ENCODE data around the gene NAV2.

Gene NAV2

DNA sequence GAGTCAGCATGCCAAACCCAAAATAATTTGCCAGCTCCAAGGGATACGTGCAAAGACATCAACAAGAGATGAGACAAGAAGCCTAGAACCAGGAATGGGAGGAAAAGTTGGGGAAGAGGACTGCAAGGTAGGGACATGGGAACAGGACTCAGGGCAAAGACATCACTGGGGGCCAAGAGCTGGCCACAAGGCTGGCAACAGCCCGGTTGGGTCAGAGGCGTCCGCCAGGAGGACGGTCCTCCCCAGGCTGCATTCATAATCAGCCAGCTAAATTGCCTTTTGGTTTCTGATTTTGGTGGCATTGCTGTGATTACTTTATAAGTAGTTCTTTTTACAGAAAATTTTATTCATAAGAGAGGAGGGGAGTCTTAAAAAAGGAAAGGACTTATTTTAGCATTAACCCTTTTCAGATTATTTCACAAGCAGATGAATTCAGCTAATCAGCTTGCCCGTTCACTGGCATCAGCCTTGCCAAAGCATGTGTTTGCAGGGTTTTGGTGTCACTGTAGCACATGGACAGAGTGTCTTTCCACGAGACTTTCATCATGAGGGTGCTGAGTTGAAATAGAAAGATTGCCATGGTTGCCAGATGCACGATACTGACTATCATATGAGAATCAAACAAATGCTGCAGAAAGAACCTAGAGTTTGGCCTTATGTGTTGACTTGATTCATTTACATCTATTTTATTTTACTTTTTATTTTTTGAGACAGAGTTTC, 23.2 kb upstream of the NAV2 start:
- DNase-seq, result no peak

DNA sequence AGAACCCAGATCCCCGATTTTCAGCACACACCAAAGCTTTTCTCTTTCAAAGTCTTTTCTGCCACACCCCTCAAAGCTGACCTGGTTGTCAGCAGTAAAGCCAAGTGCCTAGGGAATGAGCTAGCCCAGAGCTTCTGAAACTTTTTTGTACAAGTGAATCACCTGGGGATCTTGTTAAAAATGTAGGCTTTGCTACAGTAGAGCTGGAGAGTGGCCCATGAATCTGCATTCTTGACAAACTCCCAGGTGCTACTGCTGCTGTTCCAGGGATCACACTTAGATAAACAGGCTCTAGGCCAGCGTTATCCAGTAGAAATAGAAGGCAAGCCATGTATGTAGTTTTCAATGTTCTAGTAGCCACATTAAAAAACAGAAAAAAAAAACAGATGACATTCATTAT, 21.8 kb upstream of the NAV2 start:
- no peak for DNase-seq

- DNase-seq, result no peak
These were observed 20.7 kb upstream of the NAV2 start for GRCh38 chr11:19691815-19692500.

- no peak for DNase-seq
These were observed 19.5 kb upstream of the NAV2 start for GRCh38 chr11:19693146-19693545.

GRCh38 chr11:19694796-19695345, 17.8 kb upstream of the NAV2 start:
- no peak for DNase-seq

DNA sequence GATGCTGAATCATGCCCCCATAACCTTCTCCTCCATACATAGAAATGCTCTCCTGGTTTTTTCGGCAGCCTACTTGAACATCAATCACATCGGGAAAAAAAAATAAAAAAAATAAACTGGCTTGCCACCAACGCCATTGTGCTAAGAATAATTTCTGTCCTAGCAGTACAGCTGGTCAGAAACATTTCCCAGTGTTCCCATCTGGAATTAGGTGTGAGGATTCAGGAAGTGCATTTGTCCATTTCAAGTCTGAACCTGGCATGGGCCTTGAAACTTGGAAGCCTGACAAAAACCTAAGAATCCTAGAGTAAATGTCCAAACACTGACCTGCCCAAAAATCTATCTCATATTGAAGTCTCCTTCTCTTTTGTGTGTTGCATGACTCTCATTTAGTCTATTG, 16.6 kb upstream of the NAV2 start:
- no peak for DNase-seq

GRCh38 chr11:19696904-19697303, 15.7 kb upstream of the NAV2 start:
- no peak for DNase-seq

DNA sequence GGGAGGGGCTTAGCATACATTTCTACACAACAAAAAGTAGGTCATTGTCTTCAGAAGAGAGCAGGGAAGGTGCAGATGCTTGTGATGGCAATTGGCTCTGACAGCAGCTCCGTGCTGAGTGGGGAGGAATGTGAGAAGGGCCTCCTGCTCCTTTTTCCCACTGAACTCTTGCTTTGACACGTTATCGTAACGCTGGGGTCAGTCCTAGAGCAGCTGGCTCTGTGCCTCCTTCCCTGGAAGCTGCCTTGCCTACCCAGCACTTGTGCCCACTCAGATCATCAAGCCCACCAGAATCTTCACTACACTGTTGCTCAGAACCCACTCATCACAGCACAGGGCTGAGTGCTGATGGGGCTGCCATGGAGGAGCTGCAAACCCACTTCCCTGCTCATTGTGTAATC, 14.9 kb upstream of the NAV2 start:
- no peak for DNase-seq

DNA sequence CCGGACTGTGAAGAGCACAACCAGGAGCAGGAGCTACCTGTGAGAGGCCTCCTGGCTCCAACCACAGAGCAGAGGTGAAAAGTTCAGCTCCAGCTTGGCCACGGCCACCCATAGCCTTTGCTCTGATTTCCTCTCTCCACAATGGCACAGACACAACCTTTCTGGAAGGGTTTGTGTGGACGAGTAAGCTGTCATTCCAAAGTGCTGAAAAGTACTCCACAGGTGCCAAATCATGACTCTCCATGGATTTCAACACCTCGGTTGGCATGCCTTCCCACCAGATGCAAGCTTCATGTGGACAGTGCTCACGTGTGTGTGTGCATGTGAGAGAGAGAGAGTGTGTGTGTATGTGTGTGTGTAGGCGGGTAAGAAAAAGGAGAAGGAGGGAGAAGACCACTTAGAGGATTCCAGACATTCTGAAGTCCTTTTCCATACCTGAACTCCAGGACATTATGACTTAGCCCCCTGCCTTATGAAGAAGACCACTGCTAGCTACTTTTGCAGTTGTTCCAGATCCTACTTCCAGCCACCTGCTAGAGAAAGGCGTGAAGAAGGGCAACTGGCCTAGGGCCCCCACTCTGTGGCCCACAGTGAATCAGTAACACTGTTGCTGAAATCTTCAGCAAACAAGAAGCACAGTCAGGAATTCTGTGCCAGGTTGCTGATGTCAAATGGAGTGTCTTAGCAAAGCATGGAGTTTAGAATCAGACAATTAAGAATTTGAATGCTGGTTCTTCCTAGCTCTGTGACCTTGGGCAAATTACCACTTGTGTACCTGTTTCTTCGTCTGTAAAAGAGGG, 13.9 kb upstream of the NAV2 start:
- DNase-seq, result no peak

DNA sequence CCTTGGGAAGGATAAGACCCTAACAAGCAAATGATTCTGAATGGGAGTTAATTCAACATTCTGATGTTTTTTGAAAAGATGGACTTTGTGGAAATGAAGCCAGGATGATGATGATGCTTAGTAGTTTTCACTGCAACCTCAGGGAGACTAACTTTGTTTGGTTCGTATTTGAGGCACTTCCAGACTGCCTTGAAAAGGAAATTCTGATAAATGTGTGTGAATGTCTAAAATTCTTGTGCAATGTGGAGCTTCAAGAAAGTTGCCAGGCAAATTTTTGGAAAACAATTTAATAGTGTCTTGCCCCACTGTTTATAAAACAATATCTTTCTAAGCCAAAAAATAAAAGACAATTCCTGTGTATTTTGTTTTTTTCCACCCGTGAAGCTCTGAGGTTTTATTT, 11.2 kb upstream of the NAV2 start:
- DNase-seq, result no peak

DNA sequence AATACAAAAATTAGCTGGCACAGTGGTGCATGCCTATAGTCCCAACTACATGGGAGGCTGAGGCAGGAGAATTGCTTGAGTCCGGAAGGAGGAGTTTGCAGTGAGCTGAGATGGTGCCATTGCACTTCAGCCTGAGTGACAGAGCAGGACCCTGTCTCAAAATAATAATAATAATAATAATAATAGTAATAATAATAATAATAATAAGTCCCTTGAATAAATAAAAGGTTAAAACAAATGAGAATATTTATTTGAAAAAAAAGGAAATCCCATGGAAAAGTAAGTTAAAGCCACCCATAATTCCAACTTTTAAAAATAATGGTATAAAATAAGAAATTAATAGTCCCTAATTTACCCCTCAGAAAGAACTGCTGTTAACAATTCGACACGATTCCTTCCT, 10.0 kb upstream of the NAV2 start:
- DNase-seq, result no peak

DNA sequence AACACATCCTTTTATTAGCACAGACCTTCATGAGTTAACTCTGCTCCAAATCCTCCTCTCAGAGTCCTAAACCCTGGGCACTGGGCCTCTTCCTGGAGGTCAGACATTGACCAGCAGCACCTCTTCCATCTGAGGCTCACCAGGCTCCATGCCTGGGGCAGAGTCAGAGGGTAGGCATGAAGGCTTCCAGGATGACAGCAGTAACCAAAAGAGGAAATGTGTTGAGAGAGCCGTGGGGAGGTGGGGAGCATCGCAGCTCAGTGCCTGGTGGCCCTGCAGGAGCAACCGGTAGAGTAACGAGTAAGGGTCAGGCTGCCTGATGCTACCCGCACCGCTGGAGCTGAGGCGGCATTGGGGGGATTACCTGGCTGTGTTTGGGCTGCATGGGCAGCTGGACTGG, 9.4 kb upstream of the NAV2 start:
- no peak for DNase-seq

DNA sequence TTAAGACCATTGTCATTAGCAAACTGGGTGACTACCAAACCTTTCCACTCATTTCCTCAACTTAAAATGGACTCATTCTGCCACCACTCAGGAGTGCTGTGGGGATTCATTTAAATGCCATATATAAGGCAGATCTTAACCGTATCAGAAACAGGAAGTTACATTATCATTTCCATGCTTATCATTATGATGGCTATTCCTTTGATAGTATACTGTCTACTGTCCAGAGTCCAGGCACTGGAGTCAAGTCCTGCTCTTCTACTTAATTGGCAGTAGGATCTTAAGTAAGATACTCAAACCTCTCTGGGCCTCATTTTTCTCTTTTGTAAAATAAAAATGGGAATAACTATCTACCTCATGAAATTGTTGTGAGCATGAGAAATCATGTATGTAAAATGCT, 8.4 kb upstream of the NAV2 start:
- DNase-seq, result no peak

DNA sequence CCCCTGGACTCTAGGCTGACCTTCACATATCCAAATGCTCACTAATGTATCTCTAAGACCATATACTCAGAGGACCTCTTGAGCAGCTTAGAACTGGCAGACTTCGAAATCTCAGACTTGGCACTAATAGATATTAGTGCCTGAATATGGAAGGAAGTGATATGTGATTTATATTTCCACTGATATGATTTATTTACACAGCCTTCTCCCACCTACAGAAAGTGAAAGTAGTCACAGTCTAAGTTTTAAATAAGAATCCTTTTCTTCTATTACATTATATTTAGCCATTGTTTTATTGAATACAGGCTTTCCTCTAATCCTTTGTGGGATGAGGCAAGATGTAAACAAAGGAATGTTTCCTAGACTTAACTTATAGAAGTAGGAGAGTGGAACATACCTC, 6.7 kb upstream of the NAV2 start:
- no peak for DNase-seq

- DNase-seq, result no peak
These were observed 741 bp upstream of the NAV2 start for GRCh38 chr11:19711911-19712280.

GRCh38 chr11:19713196-19714021, 772 bp downstream of the NAV2 start:
- DNase-seq, result no peak

- no peak for DNase-seq
These were observed 1.4 kb downstream of the NAV2 start for GRCh38 chr11:19714022-19714386.

DNA sequence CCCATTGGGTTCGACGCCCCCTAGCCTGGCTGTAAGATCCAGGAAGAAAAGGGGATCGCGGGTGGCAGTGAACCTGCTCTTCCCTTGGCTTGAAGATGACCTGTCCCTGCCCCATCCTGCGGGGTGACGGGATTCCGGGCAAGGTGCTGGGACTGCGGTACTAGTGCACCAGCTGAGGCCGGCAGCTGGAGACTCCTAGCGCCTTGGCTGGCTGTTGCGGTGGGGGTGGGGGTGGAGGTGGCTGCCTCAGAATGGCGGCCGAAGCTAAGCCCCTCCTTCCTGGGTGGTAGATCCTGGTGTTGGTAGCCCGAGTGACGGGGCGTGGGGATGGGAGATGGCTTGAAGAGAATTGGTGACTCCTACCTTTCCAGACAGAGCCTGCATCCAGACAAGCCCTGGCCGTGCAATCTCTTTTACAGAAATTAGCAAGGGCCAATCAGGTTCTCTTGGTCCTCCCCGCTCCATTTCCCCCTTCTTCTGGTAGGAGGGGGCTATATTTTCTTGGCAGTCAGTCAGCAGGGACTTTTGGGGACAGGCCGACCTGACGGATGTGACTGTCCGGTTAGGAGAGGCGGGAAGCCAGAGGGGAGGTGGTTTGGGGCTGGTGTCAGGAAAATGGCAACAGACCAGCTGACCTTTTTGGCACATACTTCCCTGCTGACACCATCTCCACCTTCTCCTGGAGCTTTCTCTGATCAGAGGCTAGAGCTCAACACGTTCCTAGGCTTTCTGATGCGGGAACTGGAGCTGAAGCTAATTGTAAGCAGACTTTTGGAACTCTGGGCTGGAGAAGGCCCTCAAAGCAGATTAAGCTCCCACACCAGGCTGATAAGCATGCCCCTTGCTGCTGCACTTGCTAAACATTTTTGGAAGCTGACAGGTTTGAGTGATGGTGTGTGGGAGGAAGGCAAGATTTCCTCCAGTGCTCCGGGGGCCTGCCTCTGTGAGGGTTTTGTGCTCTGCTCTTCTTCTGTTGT, 2.0 kb downstream of the NAV2 start:
- DNase-seq, result no peak

GRCh38 chr11:19715373-19715772, 2.7 kb downstream of the NAV2 start:
- DNase-seq, result no peak

DNA sequence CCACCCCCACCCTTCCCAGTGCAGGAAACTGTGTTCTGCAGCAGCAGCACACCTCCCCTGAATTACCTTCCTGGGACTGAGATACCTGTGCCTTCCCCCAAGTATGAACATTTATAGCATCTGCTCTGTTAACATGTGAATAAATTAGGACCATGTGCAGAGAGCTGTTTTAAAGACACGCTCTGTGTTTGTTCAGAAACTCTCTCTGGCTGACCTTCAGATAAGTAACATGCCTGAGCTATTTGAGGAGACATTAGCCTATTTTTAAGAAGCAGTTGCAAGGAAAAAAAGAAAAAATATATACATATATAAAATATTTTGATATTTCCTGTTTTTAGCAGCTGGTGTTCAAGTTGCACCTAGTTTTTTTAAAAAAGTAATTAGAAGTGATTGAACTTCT, 5.4 kb downstream of the NAV2 start:
- DNase-seq, result no peak

GRCh38 chr11:19718951-19719350, 6.3 kb downstream of the NAV2 start:
- no peak for DNase-seq

- no peak for DNase-seq
These were observed 7.3 kb downstream of the NAV2 start for GRCh38 chr11:19719960-19720359.

All from NCI-H510A treated with DMSO at 0.1 percent for 48 hours (cell line).